ENCODE data around the gene TMCO6.
"Not testable (repeated sequence)": the region's sequence is repeated elsewhere in the genome, so short reads cannot be mapped to it uniquely, and the experiment has no call there.

TMCO6 gene

DNA sequence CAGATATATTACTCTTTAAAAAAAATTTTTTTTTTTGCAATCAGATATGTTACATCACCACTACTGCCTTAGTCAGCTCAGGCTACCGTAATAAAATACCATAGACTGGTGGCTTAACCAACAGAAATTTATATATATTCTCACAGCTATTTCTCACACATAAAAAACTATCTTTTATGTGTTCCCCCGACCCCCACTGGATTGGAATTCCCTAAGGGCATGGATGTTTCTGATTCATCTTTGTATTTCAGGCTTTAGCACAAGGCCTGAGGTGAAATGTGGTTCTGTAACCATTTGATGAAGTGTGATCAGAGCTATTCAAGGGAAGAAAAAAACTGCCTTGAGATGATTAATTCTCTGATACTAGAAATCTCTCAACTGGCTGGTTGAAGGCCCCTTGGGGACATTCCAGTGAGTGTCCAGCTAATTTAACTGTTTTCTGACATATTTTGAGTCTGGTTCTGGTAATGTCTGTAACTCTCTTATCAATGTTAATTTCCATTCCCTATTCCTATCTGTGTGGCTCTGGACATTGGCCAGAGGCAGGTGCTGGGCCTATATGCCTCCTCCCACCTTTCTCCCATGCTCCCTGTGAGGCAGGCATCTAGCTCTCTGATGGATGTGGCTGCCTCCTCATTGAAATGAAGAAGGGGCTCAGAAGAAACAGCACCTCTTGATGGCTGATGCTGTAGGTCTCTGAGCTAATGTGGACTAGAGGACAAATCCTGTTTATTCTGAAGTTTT, 8.8 kb upstream of the TMCO6 start:
- H3K4me3 ChIP-seq (ENCODE audit: low read depth, low read length), result no peak overlapping the region

DNA sequence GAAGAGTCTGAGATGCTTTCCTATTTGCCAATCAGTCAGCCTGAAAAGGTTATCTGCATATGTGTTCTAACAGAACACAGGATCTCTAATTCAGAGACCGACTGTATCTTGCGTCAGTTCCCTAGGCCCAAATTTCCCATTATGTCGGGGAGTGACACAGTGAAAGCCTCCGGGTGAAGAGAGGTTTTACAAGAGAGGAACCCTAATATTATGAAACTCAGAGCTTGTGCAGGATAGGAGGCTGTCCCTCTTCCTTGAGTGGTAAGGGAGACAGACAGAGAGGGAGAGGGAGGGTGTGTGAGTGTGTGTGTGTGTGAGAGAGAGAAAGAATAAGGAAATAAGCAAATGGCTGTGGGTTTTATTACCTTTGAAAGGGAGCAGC, 8.2 kb upstream of the TMCO6 start:
- H3K4me3 ChIP-seq (ENCODE audit: low read depth, low read length), result no peak overlapping the region

DNA sequence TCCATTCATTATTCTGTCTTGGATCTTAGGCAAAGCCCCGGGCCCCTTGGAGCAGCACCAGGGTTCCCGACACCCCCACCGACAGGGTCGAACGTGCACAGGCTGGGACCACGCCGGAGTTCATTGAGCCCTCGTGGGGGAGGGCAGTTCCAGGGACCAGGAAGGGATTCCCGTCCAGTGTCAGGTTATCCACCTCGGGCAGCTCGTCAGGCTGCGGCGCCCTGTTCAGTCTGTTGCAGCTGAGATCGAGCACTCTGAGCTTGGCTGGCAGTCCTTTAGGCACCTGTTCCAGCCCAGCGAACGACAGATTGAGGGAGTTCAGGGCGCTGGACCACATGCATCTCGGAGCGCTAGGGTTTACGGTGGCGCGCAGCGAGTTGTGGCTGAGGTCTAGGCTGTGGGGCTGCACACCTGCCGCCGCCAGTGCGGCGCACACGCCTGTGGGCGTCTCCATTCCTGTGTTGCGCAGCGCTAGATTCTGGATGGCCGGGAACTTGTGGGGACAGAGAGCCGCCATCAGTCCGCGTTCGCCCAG, 7.4 kb upstream of the TMCO6 start:
- no peak overlapping the region for H3K4me3 ChIP-seq (ENCODE audit: low read depth, low read length)

DNA sequence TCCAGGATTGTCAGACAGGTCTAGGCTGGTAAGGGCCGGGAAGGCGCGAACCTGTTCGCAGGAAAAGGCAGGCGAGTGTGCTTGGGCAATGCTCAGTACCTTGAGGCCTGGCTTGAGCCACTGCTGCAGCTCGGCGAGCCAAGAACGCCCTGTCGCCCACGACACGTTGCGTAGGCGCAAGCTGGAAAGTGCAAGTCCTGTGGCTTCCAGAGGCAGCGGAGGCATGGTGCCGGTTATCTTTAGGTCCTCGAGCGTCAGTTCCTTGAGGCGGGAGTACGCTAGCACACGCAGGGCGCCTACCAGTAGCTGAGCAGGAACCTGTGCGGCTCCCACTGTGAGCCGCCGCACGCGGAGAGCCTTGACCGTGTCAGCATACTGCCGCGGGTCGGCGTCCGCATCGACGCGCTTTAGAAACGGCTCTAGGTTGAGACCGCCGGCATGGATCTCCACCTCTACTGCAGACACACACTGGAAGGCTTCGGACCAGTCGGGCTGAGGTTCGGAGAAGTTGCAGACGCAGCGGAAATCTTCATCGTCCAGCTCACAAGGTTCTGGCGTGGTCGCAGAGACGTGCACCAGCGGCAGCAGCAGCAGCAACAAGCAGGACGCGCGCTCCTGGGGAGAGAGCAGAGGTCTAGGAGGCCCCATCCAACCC, 6.8 kb upstream of the TMCO6 start:
- no peak overlapping the region for H3K4me3 ChIP-seq (ENCODE audit: low read depth, low read length)

DNA sequence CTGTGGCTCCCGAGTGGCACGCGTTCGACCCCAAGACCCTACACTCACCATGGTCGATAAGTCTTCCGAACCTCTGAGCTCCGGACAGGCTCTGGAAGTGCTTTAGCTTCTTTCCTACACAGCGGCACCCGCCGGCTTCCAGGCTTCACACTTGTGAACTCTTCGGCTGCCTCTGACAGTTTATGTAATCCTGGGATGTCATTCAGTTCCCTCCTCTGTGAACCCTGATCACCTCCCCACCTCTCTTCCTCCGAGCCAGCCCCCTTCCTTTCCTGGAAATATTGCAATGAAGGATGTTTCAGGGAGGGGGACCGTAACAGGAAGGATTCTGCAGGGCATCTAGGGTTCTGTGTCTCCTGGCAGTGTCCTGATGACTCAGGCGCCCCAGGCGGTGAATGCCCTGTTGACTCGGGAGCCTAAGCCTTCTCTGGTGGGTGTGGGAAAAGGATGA, 6.2 kb upstream of the TMCO6 start, which contains the start of gene CD14:
CD14 (minus strand) TSS at position 155 of the 451 bp plus-strand sequence; CDS start at position 51, 104 bp downstream.
- no peak within 1 kb of the TSS for H3K4me3 ChIP-seq (ENCODE audit: low read depth, low read length)

DNA sequence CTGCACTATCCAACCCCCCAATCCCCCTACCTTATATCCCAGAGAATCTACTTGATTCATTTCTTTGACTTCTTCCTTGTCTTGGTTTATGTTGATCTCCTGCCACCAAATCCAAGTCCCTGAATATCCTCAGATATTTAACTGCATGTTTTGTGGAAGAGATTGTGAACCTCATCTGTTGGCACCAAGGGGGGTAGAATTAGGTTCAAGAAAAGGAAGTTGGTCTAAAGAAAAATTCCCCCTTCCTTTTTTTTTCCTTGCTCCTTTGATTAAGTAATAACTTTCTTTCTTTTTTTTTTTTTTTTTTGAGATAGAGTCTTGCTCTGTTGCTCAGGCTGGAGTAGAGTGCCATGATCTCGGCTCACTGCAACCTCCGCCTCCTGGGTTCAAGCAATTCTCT, 5.8 kb upstream of the TMCO6 start:
- H3K4me3 ChIP-seq (ENCODE audit: low read depth, low read length), result no peak overlapping the region

DNA sequence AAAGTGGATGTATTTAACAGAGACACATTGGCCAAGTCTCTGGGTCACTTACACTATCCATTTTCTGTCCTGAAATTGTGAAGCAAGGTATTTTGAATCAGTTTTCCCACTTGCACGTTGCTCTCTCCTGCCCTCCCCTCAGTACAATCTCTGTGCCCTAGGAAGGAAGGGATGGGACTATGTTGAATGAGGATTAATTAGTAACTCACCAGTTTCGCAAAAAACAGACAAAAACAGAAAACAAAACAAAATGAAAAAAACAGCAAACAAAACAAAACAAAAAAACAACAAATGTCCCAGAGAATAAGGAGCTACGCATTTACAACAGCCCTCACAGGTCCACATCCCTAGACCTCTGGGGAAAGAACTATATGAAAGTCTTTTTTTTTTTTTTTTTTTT, 5.1 kb upstream of the TMCO6 start:
- no peak overlapping the region for H3K4me3 ChIP-seq (ENCODE audit: low read depth, low read length)

DNA sequence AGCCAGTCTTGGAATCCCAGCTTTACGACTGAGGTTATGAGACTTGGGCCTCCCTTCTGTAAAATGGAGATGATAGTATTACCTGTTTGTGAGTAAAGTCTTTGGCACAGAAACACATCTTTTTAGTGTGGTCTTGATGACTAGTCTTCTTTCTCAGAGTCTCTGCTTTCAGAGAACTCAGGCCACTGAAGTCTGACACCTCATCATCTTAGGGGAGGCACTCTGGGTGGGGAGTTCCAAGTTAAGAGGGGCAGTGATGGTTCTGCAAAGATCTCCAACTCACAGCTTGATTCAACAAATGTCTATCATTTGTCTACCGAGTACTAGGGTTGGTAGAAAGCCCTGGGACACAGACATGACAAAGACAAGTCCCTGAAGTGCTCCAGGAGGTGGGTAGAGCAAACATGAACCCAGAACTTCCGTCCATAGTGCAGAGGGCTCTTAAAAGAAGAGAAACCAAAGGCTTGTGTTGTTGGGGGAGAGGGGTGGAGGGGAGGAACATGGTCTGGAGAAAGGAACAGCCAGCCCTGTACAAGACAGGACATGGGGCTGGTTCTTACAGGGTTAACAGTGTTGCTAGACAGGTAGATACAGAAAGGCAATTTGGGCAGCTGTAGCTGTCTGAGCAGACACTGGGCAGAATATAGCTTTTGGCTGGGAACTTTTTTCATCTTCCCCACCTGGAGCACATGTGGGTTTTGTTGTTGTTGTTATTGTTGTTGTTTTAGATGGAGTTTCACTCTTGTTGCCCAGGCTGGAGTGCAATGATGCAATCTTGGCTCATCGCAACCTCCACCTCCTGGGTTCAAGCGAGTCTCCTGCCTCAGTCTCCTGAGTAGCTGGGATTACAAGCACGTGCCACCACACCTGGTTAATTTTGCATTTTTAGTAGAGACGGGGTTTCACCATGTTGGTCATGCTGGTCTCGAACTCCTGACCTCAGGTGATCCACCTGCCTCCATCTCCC, 3.7 kb upstream of the TMCO6 start:
- no peak overlapping the region for H3K4me3 ChIP-seq (ENCODE audit: low read depth, low read length)

DNA sequence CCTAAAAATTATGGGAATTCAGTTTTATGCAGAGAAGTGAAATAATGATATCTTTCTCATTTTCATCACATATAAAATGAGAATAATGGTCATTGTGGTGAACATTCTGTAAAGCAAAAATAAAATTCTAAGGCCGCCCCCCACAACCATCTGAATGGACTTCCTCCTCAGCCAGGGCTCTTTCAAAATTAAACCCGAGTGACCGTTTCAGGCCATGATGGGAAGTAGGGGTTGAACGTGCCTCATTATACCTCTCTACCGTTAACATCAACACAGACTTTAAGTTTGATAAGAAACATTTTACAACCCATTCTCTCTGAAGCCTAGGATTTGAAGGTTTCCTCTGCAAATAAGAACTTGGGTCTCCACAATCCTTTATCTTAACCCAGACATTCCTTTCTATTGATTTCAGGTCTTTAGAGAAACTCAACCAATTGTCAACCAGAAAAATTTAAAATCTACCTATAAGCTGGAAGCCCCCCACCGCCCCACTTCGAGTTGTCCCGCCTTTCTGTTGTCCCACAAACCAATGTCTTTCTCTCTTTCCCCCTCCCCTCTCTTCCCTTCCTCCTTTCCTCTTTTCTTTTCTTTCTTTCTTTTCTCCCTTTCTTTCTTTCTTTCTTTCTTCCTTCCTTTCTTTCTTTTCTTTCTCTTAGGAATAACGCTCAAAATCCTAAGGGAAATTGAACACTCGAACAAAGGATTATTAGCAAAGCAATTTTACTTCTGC, 1.7 kb upstream of the TMCO6 start:
- no peak overlapping the region for H3K4me3 ChIP-seq (ENCODE audit: low read depth, low read length)

DNA sequence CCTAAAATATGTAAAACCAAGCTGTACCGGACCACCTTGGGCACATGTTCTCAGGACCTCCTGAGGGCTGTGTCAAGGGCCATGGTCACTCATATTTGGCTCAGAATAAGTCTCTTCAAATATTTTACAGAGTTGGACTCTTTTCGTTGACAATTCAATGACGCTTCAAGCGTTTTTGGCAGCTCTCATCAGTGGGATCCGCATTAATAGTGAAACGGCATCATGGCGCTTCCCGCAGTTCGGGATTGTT, 428 bp upstream of the TMCO6 start:
- not testable (repeated sequence) for H3K4me3 ChIP-seq (ENCODE audit: low read depth, low read length)

DNA sequence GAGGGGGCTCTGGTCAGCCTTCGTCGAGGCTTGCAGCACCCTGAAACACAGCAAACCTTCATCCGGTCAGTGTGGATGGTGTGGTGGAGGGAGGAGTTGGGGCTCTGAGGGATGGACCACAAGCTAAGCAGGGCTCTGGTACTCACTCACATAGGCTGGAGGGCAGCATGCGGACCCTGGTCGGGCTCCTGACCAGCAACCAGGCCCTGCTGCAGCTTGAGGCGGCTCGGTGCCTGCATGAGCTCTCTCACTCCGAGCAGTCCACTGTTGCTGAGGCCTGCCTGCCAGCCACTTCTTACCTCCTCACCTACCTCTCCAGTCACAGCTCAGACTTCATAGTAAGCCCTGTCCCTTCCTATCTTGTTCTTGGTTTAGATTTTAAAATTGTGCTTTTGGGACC, 2.5 kb downstream of the TMCO6 start:
- H3K4me3 ChIP-seq (ENCODE audit: low read depth, low read length), result no peak overlapping the region

DNA sequence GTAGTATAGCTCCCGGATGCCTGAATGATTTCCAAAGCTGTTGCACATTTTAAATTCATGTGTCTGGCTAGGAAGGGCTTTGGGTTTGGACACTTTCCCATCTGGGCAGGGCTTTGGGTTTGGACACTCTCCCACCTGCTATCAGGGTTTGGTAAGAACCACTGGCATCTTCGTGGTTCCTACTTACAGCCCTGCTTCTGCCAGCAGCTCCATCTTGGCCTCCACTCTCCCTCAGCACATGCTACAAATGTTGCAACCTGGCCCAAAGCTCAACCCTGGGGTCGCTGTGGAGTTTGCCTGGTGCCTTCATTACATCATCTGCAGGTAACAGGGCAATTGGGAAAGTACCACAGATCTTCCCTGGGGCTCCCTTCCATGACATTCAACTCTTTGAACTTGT, 3.5 kb downstream of the TMCO6 start:
- H3K4me3 ChIP-seq (ENCODE audit: low read depth, low read length), result no peak overlapping the region

DNA sequence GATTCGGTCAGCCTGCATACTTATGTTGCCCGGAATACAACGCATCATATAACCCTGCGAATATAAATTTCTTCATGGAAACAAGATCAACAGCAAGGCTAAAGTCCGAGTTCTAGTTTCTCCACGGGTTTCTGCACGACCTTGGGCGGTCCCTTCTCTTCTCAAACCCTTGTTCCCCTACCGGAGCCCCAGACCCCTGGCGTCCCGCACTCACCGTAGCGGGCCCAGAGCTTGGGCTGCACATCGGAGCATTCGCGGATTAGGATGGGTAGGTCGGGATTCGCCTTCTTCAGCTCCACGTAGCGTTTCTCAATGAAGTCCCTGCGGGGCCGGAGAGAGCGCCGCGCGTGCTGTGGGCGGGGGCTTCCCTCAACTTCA, 7.8 kb downstream of the TMCO6 start:
- peak overlapping the region; percentile 74 for H3K4me3 ChIP-seq (ENCODE audit: low read depth, low read length)

DNA sequence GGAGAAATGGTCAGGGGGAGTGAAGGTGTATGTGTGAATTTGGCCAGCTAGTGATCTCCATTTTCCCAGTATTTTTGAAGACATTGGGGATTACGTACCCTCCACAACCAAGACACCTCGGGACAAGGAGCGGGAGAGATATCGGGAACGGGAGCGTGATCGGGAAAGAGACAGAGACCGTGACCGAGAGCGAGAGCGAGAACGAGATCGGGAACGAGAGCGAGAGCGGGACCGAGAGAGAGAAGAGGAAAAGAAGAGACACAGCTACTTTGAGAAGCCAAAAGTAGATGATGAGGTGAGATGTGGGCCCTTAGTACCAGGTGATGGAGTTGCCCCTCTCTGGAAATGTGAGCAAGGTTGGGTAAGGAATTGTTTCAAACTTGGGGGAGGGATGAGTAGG, 19.6 kb downstream of the TMCO6 start:
- no peak overlapping the region for H3K4me3 ChIP-seq (ENCODE audit: low read depth, low read length)

DNA sequence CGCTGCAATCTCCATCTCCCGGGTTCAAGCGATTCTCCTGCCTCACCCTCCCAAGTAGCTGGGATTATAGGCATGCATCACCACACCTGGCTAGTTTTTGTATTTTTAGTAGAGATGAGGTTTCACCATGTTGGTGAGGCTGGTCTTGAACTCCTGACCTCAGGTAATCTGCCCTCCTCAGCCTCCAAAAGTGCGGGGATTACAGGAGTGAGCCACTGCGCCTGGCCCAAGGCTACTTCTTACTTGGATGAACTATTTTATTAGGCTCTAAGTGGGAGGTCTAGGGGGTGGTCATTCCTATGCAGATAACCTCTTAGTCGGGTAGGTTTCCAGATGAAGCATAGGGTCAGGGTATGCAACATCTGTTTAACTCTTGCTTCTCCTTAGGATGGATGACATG, 21.1 kb downstream of the TMCO6 start:
- H3K4me3 ChIP-seq (ENCODE audit: low read depth, low read length), result not testable (repeated sequence)

DNA sequence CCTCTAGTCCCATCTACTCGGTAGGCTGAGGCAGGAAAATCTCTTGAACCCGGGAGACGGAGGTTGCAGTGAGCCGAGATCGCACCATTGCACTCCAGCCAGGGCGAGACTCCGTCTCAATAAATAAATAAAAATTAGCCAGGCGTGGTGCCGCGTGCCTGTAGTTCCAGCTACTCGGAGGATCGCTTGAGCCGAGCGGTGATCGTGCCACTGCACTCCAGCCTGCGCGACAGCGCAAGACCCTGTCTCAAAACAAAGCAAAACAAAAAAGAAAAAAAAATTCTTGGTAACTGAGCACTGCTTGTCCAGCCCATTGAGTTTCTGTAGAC, 24.7 kb downstream of the TMCO6 start:
- H3K4me3 ChIP-seq (ENCODE audit: low read depth, low read length), result peak overlapping the region; percentile 92

DNA sequence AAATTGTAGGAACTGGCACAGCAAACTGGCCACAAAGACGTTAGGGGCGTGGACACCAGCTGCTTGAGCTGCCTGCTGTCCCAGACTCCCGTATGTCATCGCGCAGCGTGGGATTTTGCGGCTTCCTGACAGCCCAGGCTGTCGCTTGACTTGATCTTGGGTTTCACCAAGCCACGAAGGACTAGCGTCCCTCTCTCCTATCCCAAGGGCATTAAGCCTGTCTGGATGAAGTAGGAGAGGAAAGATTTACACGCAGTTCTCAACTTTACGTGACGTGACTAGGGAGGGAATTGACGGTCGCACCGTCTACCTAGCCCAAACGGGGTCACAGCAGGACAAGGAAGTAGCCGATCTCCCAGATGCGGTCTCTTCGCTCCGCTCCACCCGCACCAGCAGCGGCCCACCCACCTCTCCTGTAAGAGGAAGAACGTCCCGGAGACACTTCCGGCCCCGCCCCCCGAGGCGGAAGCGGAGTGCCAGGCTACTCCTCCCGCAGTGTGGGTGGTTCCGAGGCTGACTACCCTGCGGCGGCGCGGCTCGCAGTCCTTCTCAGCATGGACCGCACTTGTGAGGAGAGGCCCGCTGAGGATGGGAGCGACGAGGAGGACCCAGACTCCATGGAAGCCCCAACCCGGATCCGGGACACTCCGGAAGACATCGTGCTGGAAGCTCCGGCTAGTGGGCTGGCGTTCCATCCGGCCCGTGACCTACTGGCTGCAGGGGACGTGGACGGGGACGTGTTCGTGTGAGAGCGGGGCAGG, 25.3 kb downstream of the TMCO6 start, which contains the start of gene WDR55:
WDR55 (plus strand) TSS at position 546 of the 761 bp plus-strand sequence; CDS start at position 555, 9 bp downstream.
- peak within 1 kb of the TSS; percentile 92 for H3K4me3 ChIP-seq (ENCODE audit: low read depth, low read length)

DNA sequence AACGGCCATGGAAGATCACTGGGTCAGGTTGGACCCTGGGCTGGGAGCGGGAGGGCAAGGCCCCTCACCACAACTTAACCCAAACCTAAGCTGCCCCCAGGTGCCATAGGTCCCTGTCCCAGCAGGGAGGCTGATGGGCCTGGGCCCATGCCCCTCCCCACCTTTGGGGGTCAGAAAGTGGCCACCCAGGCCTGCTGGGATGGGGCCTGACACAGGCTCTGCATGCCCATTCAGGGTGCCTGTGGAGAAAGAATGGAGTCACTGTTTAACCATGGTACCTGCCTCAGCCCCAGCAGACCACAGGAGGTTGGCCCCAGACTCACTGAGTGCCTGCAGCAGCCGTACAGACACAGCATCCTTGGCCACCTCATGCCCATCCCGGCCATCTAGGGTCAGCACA, 31.8 kb downstream of the TMCO6 start:
- H3K4me3 ChIP-seq (ENCODE audit: low read depth, low read length), result not testable (repeated sequence)

DNA sequence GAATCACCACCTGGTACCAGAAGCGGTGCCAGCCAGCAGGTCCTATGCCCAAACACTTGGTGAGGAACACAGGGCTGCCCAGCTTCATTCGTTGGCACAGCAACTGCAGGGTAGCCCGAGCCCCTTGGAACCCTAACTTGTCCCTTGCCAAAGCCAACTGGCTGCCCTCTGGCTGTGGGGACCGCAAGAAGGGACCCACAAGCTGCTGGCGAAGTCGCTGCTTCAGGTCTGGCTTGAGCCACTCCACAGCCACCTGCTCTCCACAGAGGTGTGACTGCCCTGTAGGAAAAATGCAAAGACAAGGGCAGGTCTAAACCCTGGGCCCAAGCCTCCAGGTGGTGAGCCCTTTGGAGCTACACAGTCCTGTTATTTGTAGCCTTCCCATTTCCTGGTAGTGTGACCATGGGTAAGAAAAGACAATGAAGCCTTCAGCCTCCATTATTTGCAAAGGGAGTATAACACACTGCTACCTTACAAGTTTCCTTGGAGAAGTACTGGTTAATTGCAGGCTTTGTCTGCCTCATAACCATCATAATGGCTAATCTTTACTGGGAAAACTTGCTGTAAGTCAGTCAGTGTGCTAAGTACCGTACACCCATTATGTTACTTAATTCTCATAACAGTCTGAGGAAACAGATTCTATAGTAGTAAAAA, 32.3 kb downstream of the TMCO6 start:
- no peak overlapping the region for H3K4me3 ChIP-seq (ENCODE audit: low read depth, low read length)
